Measurements from ENCODE around the gene CFAP221.
A peak's percentile ranks its signal among the peaks of the same experiment; 100 is the strongest.

The CFAP221 gene

DNA sequence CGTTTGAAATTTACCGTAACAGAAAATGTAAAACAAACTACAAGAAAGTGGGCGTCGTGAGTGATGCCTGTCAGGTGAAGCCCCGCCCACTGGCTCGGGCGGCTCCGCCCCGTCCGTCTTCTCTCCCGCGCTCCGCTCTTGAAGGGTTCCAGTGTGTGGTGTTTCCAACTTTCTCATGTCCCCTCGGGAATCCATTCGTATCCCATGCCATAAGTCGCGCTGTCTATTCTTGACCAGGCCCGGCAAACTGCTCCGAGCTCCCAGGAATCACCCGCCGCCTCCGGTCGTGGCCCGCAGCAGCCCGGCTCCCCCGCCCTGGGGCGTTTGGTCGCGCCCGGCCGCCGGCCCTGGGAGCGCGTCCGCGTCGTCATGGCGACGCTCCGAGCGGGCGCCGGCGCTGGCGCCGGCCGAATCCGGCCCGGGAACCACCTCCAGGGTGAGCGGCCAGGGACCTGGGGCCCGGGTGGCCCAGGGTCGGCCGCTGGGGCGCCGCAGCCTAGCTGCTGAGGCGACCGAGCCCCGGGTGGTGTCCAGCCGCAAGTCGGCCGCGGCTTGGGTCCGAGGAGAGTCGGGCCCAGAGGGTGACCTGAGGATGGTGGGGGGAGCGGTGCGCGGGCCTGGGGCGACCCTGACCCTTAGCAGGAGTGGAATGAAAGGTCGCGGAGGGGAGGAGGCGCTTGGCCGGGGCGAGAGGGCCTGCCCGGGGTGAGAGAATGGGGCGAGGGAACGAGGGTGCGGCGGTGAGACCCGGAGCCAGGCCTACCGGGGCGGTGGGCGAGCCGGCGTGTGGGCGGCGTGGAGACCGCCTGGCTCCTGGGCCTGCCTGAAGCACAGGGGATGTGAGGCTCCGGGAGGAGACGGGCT is at the start of gene CFAP221:
Gene CFAP221, plus strand, starts transcription at position 375 of the 864 bp plus-strand sequence. CDS start 1,683 bp downstream, outside the sequence.
- DNase-seq (ENCODE audit: low spot score), result peak; percentile 48

DNA sequence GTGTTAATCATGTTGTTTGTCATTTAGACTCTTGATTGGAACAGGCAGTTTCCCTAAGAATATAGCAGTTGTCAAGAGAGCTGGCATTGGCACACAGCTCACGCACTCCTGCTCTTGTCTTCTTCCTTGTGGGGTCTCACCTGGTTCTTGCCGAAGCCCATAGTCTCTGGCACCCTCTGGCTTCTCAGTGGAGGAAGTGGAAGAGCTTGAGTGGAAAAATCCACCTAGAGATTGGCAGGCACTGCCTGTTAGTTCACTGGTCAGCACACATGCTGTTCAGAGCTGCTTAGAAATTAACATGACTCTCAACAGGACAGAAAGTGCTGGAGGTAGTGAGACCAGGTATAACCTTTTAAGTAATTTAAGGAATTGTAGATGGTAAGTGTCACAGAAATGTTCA is 48.3 kb upstream of the CFAP221 start:
- no peak for DNase-seq (ENCODE audit: low spot score)

- no peak for DNase-seq (ENCODE audit: low spot score)
Observed at GRCh38 chr2:119496682-119497081, 47.6 kb upstream of the CFAP221 start.

DNA sequence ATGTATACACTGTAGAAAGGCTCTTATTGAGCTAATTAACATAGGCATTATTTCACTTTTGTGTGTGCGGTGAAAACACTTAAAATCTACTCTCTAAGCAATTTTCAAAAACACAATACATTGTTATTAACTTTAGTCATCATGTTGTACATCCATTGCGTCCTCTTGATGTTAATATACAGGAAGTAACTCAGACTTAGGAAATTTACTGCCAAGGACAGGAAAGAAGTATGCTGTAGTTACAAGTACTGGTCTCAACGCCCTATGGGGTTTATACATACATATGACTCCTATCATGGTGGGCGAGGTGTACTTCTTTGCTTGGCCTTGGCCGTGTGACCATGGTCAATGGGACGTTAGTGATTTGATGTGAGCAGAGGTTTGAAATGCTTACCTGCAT is 35.5 kb upstream of the CFAP221 start:
- DNase-seq (ENCODE audit: low spot score), result no peak

DNA sequence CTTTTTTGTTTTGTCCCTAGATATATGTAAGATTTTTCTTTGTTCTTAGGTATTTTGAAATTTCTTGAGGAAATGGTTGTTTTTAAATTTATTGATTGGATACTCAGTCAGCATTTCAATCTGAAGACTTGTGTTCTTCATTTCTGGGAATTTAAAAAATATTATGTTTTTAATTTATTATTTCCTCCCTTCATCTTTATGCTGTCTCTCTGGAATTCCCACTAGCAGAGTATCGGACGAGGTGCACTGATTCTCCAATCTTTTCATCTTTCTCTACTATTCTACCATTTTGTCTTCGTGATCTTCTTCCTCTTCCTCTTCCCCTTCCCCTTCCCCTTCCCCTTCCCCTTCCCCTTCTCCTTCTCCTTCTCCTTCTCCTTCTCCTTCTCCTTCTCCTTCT is 32.3 kb upstream of the CFAP221 start:
- DNase-seq (ENCODE audit: low spot score), result no peak

- no peak for DNase-seq (ENCODE audit: low spot score)
Observed at GRCh38 chr2:119512946-119513345, 31.3 kb upstream of the CFAP221 start.

DNA sequence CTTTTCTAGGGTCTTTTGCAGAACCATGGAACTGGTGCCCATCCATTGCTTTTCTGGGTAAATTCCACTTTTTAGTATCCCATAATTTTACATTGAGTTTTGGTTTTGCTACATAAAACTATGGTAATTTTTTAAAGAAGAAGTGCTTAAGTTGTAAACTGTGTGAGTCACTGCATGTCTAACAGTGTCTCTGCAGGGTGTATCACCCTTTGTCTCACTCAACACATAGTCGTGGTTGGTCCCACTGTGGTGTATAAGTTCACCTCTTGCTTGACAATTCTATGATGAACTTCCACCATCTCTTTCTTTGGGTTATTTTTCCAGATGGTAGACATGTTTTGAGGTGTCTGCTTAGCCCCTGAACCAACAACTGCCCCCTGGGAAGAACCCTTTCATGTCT is 30.4 kb upstream of the CFAP221 start:
- no peak for DNase-seq (ENCODE audit: low spot score)

DNA sequence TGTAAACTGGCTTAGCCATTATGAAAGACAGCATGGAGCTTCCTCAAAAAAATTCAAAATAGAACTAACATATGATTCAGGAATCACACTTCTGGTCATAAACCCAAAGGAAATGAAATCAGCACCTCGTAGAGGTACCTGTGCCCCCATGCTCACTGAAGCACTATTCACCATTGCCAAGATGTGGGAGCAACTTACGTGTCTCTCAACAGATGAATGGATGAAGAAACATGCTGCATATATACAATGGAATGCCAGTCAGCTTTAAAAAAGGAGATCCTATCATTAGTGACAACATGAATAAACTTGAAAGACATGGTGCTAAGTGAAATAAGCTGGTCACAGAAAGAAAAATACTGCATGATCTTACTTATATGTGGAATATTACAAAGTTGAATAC is 28.1 kb upstream of the CFAP221 start:
- DNase-seq (ENCODE audit: low spot score), result no peak

DNA sequence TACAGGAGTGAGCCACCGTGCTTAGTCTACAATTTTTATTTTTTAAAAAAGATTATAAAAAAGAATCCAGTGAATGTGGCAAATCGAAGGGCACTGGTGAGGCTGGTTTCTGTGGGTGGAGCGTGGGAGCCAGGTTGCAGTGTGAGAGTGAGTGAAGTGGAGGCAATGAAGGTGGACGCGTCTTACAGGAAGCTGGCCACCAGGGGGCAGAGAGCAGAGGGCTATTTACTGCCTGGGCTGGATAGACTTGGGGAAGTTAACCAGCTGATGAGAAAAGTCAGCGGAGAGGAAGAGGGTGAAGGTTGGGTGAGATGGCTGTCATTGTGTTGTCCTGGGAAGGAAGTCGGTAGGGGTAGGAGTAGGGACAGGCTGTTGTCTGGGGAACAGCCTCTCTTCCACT is 26.8 kb upstream of the CFAP221 start:
- DNase-seq (ENCODE audit: low spot score), result peak; percentile 23

GRCh38 chr2:119518401-119519056 is 25.7 kb upstream of the CFAP221 start:
- DNase-seq (ENCODE audit: low spot score), result no peak

- no peak for DNase-seq (ENCODE audit: low spot score)
Observed at GRCh38 chr2:119519057-119519408, 25.2 kb upstream of the CFAP221 start.

DNA sequence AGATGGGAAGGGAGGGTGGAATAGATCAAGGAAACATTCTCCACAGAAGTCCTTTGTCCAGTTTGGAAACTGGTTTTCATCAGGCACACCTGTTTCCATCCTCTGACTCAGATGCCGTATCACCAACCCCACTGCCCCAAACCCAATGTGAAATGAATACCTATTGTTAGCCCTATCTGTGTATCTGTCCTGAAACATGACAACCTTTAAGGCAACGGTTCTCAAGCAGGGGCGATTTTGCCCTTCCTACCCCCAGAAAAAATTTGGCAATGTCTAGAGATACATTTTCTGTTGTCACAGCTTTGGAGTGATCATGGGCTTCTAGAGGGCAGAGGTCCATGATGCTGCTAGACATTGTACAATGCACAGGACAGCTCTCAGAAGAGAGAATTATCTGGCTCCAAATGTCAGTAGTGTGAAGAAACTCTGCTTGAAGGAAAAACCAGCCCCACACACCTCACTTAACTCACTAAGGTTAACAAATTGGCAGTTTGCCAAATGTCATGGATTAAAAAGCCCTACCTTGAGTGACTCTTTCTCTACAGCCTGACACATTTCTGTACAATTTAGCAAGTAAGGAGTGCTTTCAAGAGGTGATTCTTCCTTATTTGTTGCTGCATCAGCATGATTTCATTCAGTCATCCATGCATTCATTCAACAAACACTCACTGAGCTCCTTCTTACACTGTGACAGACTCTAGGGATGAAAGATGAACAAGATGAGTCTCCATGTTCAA is 23.4 kb upstream of the CFAP221 start:
- peak; percentile 16 for DNase-seq (ENCODE audit: low spot score)

DNA sequence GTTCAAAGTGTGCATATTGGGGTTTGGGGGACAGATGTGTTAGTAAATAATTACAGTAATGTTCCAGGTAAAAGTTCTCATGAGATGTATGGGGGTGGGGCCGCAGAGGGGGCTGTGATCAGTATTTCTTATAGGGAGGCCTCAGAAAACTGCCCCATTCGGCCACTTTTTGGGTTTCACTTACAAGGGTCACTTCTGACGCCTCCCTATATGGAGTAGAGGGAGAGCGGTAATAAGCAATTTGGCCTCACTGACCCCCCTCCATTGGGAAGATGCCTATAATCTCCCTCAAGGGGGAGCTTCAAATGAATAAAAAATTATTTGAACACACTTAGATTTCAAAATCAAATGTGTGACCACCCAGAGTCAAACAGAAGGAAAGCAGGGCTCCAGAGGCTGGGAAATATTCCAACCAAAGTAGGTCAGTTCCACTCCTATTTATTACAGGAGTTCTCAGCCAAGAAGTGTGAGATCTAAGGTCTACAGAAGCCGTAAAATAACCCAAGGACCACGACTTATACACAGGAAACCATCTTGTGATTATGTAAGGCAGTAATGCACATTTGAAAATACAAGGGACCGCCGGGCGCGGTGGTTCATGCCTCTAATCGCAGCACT is 22.7 kb upstream of the CFAP221 start:
- DNase-seq (ENCODE audit: low spot score), result no peak

- DNase-seq (ENCODE audit: low spot score), result no peak
Observed at GRCh38 chr2:119522671-119523070, 21.6 kb upstream of the CFAP221 start.

DNA sequence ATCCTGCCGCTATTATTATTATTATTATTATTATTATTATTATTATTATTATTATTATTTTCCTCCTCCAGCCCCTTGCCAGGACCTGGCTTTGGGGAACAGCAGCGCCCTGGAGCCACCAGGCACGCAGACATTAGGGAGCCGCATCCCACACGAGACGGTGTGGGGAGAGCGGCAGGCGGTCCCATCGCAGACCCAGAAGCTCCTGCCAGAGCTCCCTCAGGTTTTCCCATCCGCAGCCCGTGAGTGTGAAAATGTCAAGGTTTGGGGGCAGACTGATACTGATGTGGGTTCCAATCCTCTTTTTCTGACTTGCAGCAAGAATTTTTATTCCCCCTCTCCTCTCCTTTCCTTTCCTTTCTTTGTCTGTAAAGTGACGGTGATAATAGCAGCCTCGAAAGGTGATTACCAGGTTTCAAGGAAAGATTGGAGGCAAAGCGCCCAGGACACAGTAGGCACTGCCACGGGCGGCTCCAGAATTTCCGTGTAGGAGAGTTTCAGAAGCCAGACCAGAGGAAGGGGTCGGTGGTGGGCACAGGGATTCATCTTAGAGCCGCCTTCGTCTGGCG is 20.8 kb upstream of the CFAP221 start:
- no peak for DNase-seq (ENCODE audit: low spot score)

- no peak for DNase-seq (ENCODE audit: low spot score)
Observed at GRCh38 chr2:119523952-119524694, 20.1 kb upstream of the CFAP221 start, which contains the start of gene SCTR. TSS of gene SCTR (minus strand) at chr2:119524483. CDS start at chr2:119524226, 257 bp downstream.

DNA sequence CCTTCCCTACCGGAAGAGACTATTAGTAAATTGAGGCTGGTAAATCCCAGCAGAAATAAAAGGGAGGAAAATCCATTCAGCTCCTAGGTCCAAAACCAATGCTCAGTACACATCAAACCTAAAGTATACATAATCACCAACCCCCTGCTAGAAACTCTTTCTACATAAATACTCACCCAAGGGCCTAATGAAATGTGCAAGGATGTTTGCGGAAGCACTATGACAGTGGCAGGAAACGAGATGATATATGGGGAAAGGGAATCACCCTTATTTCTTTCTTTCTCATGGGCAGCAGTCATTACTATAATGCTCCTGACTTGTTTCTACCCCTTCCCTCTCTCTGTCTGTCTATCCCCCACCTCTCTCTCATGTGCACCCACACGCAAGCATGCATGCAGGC is 18.6 kb upstream of the CFAP221 start:
- no peak for DNase-seq (ENCODE audit: low spot score)

DNA sequence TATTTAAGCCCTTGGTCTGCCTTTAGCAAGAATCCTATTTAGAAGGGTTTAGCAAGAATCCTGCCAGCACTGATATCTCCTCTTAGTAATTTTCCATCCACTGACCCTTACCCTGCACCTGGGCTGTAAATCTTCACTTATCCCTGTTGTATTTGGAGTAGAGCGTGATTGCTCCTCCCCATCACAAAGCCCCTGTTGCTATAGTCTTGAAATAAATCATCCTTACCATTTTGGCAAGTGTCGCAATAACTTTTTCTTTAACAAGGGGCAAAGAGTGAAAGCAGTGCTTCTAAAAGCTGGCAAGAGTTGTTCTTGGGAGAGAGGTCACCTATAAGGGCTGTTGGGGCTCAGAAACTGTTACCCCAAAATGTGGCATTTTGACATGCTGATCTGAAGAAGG is 16.2 kb upstream of the CFAP221 start:
- no peak for DNase-seq (ENCODE audit: low spot score)

GRCh38 chr2:119531292-119531691 is 13.0 kb upstream of the CFAP221 start:
- no peak for DNase-seq (ENCODE audit: low spot score)

DNA sequence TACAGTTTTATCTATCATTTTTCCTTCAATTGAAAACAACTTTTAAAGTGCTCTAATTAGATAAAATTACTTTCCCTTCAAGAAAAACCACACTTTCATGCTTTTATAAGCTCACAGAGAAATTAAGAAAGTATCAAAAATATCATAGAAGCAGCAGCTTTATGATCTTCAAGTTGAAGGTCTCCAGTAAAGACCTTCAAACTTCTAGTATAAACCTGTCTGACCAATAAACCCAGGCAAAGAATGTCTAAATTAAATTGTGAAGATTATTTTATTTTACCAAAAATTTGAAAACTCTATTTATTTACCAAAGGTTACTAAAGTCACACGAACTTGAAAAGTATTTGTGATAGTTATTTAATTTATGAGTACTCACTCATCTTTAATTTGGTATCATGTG is 10.7 kb upstream of the CFAP221 start:
- DNase-seq (ENCODE audit: low spot score), result no peak

GRCh38 chr2:119536211-119536610 is 8.0 kb upstream of the CFAP221 start:
- no peak for DNase-seq (ENCODE audit: low spot score)
